ENCODE measurements around the gene C20orf141. TPM values are rescaled to one million over a fixed set of nuclear protein-coding genes. Genes with fewer than 3 reads are reported as not detected.

The C20orf141 gene
- total and polyA plus RNA-seq, 4 donors, result not detected

DNA sequence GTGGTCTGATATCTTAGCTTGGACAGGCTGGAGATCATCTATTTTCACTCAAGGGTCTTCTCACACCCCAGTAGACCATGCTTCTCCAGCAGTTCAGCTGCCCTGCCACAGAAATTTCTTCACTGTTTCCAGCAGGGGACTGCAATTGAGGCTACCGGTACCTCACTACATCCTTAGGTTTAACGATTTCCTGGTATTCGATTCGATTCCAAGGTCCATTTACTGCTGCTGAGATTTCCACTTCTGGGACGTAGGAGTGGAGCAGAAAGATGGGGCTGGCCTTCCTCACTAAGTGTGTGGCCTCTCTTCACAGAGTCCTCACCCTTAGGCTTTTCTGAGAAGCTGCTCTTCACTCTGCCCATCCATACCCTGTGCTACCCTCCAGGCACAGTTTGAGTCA lies 31.9 kb downstream of the C20orf141 start:
- Histone ChIP-seq H3K27ac (ENCODE audit: low read depth in 1 of 2, low read length in 2 of 2) (no peak overlapping the region), H3K9me3 (ENCODE audit: control insufficient read depth in 4 of 4, low read length in 3 of 4) (no peaks in the 10 kb centered on the region), H3K9ac (ENCODE audit: low read depth in 1 of 2, low read length in 2 of 2) (no peak overlapping the region), H3K4me1 (ENCODE audit: control insufficient read depth in 4 of 4, insufficient read depth in 4 of 4, low read length in 3 of 4) (peaks cover 0 to 2% (median 0%) of the 10 kb centered on the region in 4 donors), H3K4me3 (ENCODE audit: low read depth in 1 of 3, low read length in 3 of 3) (no peak overlapping the region), H3K27me3 (ENCODE audit: control insufficient read depth in 4 of 4, insufficient read depth in 4 of 4, low read length in 3 of 4) (no peaks in the 10 kb centered on the region), H3K36me3 (ENCODE audit: control insufficient read depth in 4 of 4, insufficient read depth in 3 of 4, low read depth in 1 of 4, low read length in 3 of 4) (no peaks in the 10 kb centered on the region)
- no peak for TF ChIP-seq FOXA1 (IDR thresholded peaks at IDR 0.05)
- TF ChIP-seq, protein P1, sequence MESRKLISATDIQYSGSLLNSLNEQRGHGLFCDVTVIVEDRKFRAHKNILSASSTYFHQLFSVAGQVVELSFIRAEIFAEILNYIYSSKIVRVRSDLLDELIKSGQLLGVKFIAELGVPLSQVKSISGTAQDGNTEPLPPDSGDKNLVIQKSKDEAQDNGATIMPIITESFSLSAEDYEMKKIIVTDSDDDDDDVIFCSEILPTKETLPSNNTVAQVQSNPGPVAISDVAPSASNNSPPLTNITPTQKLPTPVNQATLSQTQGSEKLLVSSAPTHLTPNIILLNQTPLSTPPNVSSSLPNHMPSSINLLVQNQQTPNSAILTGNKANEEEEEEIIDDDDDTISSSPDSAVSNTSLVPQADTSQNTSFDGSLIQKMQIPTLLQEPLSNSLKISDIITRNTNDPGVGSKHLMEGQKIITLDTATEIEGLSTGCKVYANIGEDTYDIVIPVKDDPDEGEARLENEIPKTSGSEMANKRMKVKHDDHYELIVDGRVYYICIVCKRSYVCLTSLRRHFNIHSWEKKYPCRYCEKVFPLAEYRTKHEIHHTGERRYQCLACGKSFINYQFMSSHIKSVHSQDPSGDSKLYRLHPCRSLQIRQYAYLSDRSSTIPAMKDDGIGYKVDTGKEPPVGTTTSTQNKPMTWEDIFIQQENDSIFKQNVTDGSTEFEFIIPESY (IDR thresholded peaks at IDR 0.05), result no peak
- DNase-seq (ENCODE audit: low spot score), result no peak
- 85% methylated on average over 5 of the region's 5 CpGs for WGBS

DNA sequence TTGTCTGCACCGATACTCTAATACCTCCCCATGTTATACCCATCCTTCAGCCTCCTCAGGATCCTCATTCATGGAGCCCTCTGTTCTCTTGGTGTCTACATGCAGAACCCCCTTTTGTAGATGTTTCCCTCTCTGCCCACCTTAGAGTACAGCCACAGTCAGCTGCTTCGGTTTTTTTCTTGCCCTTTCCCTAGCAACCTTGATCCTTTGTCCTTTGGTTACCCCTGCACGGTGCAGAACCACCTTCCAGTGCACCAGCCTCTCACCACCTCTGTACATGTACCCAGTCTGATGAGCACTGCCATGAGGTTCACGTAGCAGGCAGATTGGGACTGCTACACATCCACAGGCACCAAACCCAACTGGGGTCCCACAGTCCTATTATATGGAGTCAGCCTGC lies 33.0 kb downstream of the C20orf141 start:
- Histone ChIP-seq H3K4me1 (ENCODE audit: control insufficient read depth in 4 of 4, insufficient read depth in 4 of 4, low read length in 3 of 4) (no peaks in the 10 kb centered on the region), H3K36me3 (ENCODE audit: control insufficient read depth in 4 of 4, insufficient read depth in 3 of 4, low read depth in 1 of 4, low read length in 3 of 4) (no peaks in the 10 kb centered on the region), H3K9ac (ENCODE audit: low read depth in 1 of 2, low read length in 2 of 2) (no peak overlapping the region), H3K4me3 (ENCODE audit: low read depth in 1 of 3, low read length in 3 of 3) (no peak overlapping the region), H3K27me3 (ENCODE audit: control insufficient read depth in 4 of 4, insufficient read depth in 4 of 4, low read length in 3 of 4) (no peaks in the 10 kb centered on the region), H3K9me3 (ENCODE audit: control insufficient read depth in 4 of 4, low read length in 3 of 4) (no peaks in the 10 kb centered on the region), H3K27ac (ENCODE audit: low read depth in 1 of 2, low read length in 2 of 2) (no peak overlapping the region)
- DNase-seq (ENCODE audit: low spot score), result no peak
- 93% methylated on average over 4 of the region's 4 CpGs for WGBS
- TF ChIP-seq FOXA2 (IDR thresholded peaks at IDR 0.05) (no peak), NR2F2 (IDR thresholded peaks at IDR 0.05) (no peak), RAD21 (IDR thresholded peaks at IDR 0.05) (no peak), FOXA1 (IDR thresholded peaks at IDR 0.05) (no peak), YY1 (IDR thresholded peaks at IDR 0.05) (no peak), SP1 (IDR thresholded peaks at IDR 0.05) (no peak)
- TF ChIP-seq, protein P2, sequence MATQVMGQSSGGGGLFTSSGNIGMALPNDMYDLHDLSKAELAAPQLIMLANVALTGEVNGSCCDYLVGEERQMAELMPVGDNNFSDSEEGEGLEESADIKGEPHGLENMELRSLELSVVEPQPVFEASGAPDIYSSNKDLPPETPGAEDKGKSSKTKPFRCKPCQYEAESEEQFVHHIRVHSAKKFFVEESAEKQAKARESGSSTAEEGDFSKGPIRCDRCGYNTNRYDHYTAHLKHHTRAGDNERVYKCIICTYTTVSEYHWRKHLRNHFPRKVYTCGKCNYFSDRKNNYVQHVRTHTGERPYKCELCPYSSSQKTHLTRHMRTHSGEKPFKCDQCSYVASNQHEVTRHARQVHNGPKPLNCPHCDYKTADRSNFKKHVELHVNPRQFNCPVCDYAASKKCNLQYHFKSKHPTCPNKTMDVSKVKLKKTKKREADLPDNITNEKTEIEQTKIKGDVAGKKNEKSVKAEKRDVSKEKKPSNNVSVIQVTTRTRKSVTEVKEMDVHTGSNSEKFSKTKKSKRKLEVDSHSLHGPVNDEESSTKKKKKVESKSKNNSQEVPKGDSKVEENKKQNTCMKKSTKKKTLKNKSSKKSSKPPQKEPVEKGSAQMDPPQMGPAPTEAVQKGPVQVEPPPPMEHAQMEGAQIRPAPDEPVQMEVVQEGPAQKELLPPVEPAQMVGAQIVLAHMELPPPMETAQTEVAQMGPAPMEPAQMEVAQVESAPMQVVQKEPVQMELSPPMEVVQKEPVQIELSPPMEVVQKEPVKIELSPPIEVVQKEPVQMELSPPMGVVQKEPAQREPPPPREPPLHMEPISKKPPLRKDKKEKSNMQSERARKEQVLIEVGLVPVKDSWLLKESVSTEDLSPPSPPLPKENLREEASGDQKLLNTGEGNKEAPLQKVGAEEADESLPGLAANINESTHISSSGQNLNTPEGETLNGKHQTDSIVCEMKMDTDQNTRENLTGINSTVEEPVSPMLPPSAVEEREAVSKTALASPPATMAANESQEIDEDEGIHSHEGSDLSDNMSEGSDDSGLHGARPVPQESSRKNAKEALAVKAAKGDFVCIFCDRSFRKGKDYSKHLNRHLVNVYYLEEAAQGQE (IDR thresholded peaks at IDR 0.05), result no peak
- TF ChIP-seq, protein P3, sequence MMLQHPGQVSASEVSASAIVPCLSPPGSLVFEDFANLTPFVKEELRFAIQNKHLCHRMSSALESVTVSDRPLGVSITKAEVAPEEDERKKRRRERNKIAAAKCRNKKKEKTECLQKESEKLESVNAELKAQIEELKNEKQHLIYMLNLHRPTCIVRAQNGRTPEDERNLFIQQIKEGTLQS (IDR thresholded peaks at IDR 0.05), result no peak
- TF ChIP-seq, protein P1 (IDR thresholded peaks at IDR 0.05), result no peak
- TF ChIP-seq, protein P4, sequence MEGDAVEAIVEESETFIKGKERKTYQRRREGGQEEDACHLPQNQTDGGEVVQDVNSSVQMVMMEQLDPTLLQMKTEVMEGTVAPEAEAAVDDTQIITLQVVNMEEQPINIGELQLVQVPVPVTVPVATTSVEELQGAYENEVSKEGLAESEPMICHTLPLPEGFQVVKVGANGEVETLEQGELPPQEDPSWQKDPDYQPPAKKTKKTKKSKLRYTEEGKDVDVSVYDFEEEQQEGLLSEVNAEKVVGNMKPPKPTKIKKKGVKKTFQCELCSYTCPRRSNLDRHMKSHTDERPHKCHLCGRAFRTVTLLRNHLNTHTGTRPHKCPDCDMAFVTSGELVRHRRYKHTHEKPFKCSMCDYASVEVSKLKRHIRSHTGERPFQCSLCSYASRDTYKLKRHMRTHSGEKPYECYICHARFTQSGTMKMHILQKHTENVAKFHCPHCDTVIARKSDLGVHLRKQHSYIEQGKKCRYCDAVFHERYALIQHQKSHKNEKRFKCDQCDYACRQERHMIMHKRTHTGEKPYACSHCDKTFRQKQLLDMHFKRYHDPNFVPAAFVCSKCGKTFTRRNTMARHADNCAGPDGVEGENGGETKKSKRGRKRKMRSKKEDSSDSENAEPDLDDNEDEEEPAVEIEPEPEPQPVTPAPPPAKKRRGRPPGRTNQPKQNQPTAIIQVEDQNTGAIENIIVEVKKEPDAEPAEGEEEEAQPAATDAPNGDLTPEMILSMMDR (IDR thresholded peaks at IDR 0.05; ENCODE audit: low read depth, low read length, missing input control), result no peak
